ENCODE results near the gene CIDEC. TPM values are rescaled to one million over a fixed set of nuclear protein-coding genes. Genes with fewer than 3 reads are reported as not detected.

Gene CIDEC
- total and polyA plus RNA-seq, 9 of the 15 experiments (the other 6 are each of a cell fraction or from before 2014, with no cell fraction given): not detected

GRCh38 chr3:9903238-9903624 lies 23.2 kb upstream of the CIDEC start (continued):
- TF ChIP-seq MEF2D (tag; conservative IDR thresholded peaks at IDR 0.05; ENCODE audit: low read depth) (no peak), ARID3B (CRISPR knock-in tag; IDR thresholded peaks at IDR 0.05; ENCODE audit: borderline replicate concordance) (no peak), HCFC1 (IDR thresholded peaks at IDR 0.05; ENCODE audit: low read depth, low read length) (no peak), WHSC1 (IDR thresholded peaks at IDR 0.05; ENCODE audit: low read length) (no peak), NFIX (CRISPR knock-in tag; IDR thresholded peaks at IDR 0.05; ENCODE audit: low read depth) (no peak), ZNF140 (CRISPR knock-in tag; IDR thresholded peaks at IDR 0.05) (no peak), SMARCB1 (IDR thresholded peaks at IDR 0.05; ENCODE audit: insufficient read length, low read depth) (no peak), EGR1 (conservative IDR thresholded peaks at IDR 0.05) (peak; percentile 70), SIN3A (IDR thresholded peaks at IDR 0.05; ENCODE audit: borderline replicate concordance in 2 of 2, control insufficient read depth in 1 of 2, low read depth in 2 of 2, low read length in 2 of 2) (no peak), JUND (IDR thresholded peaks at IDR 0.05; ENCODE audit: borderline replicate concordance, low read depth, low read length) (peak; percentile 4; the same call in 1 of the 2 replicates), JUND (tag; IDR thresholded peaks at IDR 0.05; ENCODE audit: borderline replicate concordance, low read depth, low read length) (no peak), ZC3H8 (IDR thresholded peaks at IDR 0.05) (no peak), ZNF507 (tag; conservative IDR thresholded peaks at IDR 0.05) (no peak)
